Measurements from ENCODE around the gene RMND1.
A peak's percentile ranks its signal among the peaks of the same experiment; 100 is the strongest.
"Not testable (repeated sequence)": the region's sequence is repeated elsewhere in the genome, so short reads cannot be mapped to it uniquely, and the experiment has no call there.

Gene RMND1

GRCh38 chr6:151451950-151452749, at the start of gene RMND1:
Gene RMND1, minus strand, starts transcription at chr6:151452126. Its CDS starts 6,315 bp downstream, at chr6:151445811.
- DNase-seq = peak; percentile 99 to 100

GRCh38 chr6:151499551-151499950, 47.6 kb upstream of the RMND1 start:
- DNase-seq = no peak

GRCh38 chr6:151498327-151498726, 46.4 kb upstream of the RMND1 start:
- DNase-seq = no peak

GRCh38 chr6:151497905-151498304, 46.0 kb upstream of the RMND1 start:
- DNase-seq = no peak

- no peak for DNase-seq
Observed at GRCh38 chr6:151495380-151495779, 43.5 kb upstream of the RMND1 start.

GRCh38 chr6:151494936-151495320, 43.0 kb upstream of the RMND1 start:
- DNase-seq = no peak

- peak in 1 of 2 donors; percentile 46 for DNase-seq
Observed at GRCh38 chr6:151494235-151494935, 42.5 kb upstream of the RMND1 start.

- peak in 1 of 2 donors; percentile 28 for DNase-seq
Observed at GRCh38 chr6:151493804-151494234, 41.9 kb upstream of the RMND1 start, which contains the start of gene CCDC170. Gene CCDC170, plus strand, starts transcription at chr6:151494017. Its CDS starts 112 bp downstream, at chr6:151494129.

- no peak for DNase-seq
Observed at GRCh38 chr6:151493161-151493803, 41.4 kb upstream of the RMND1 start.

GRCh38 chr6:151490996-151491395, 39.1 kb upstream of the RMND1 start:
- DNase-seq = no peak

GRCh38 chr6:151488226-151488625, 36.3 kb upstream of the RMND1 start:
- no peak for DNase-seq

- no peak for DNase-seq
Observed at GRCh38 chr6:151483994-151484393, 32.1 kb upstream of the RMND1 start.

- no peak for DNase-seq
Observed at GRCh38 chr6:151482290-151482689, 30.4 kb upstream of the RMND1 start.

GRCh38 chr6:151481786-151482185, 29.9 kb upstream of the RMND1 start:
- no peak for DNase-seq

GRCh38 chr6:151478670-151479069, 26.7 kb upstream of the RMND1 start:
- no peak for DNase-seq

- DNase-seq = no peak
Observed at GRCh38 chr6:151477726-151478125, 25.8 kb upstream of the RMND1 start.

- DNase-seq = peak; percentile 42 to 67
Observed at GRCh38 chr6:151475653-151476523, 24.0 kb upstream of the RMND1 start.

- no peak for DNase-seq
Observed at GRCh38 chr6:151464702-151465101, 12.8 kb upstream of the RMND1 start.

- no peak for DNase-seq
Observed at GRCh38 chr6:151461673-151462072, 9.7 kb upstream of the RMND1 start.

- not testable (repeated sequence) for DNase-seq
Observed at GRCh38 chr6:151455751-151456398, 3.9 kb upstream of the RMND1 start.

GRCh38 chr6:151452750-151453427, 963 bp upstream of the RMND1 start:
- DNase-seq = no peak

All from stimulated activated CD4-positive, alpha-beta T cell treated with anti-CD3 and anti-CD28 coated beads, Interleukin-2, amount 100 ng/mL, for 24 hours (primary cell).